ENCODE measurements around the gene MAPKAP1. TPM values are rescaled to one million over a fixed set of nuclear protein-coding genes. Genes with fewer than 3 reads are reported as not detected.
A peak's percentile ranks its signal among the peaks of the same experiment; 100 is the strongest.

MAPKAP1 gene
- total and polyA plus RNA-seq, 9 of the 15 experiments (the other 6 are each of a cell fraction or from before 2014, with no cell fraction given), result 2.6 to 82.1 (median 61.1) TPM

DNA sequence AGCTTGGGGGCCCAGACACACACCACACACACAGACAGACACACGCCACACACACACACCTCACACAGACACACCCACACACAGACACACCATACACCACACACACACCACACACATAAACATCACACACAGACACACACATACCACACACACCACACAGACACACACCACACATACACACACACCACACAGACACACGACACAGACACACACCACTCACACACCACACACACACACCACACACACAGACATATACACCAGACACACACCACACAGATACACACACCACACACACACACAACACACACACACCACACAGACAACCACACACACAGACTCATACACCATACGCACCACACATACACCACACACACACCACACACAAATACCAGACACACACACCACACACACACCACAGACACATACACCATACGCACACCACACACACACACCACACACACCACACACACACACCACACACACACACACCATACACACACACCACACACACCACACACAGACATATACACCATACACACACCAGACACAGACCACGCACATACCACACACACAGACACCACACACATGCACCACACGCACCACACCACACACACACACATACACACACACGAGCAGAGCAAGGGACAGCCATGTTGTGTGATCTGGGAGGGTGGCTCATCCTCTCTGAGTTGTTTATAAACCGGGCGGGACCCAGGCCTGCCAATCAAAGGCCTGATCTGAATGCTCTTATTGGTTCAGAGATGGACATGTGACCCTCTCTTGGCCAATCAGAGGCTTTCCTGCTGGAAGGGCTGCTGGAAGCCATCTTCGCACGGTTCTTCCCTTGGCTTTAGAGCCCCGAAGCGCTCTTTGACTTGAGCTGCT lies 297.1 kb downstream of the MAPKAP1 start (continued):
- TF ChIP-seq, protein P1, sequence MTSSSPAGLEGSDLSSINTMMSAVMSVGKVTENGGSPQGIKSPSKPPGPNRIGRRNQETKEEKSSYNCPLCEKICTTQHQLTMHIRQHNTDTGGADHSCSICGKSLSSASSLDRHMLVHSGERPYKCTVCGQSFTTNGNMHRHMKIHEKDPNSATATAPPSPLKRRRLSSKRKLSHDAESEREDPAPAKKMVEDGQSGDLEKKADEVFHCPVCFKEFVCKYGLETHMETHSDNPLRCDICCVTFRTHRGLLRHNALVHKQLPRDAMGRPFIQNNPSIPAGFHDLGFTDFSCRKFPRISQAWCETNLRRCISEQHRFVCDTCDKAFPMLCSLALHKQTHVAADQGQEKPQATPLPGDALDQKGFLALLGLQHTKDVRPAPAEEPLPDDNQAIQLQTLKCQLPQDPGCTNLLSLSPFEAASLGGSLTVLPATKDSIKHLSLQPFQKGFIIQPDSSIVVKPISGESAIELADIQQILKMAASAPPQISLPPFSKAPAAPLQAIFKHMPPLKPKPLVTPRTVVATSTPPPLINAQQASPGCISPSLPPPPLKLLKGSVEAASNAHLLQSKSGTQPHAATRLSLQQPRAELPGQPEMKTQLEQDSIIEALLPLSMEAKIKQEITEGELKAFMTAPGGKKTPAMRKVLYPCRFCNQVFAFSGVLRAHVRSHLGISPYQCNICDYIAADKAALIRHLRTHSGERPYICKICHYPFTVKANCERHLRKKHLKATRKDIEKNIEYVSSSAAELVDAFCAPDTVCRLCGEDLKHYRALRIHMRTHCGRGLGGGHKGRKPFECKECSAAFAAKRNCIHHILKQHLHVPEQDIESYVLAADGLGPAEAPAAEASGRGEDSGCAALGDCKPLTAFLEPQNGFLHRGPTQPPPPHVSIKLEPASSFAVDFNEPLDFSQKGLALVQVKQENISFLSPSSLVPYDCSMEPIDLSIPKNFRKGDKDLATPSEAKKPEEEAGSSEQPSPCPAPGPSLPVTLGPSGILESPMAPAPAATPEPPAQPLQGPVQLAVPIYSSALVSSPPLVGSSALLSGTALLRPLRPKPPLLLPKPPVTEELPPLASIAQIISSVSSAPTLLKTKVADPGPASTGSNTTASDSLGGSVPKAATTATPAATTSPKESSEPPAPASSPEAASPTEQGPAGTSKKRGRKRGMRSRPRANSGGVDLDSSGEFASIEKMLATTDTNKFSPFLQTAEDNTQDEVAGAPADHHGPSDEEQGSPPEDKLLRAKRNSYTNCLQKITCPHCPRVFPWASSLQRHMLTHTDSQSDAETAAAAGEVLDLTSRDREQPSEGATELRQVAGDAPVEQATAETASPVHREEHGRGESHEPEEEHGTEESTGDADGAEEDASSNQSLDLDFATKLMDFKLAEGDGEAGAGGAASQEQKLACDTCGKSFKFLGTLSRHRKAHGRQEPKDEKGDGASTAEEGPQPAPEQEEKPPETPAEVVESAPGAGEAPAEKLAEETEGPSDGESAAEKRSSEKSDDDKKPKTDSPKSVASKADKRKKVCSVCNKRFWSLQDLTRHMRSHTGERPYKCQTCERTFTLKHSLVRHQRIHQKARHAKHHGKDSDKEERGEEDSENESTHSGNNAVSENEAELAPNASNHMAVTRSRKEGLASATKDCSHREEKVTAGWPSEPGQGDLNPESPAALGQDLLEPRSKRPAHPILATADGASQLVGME (CRISPR knock-in tag; IDR thresholded peaks at IDR 0.05), result no peak
- TF ChIP-seq CREM (IDR thresholded peaks at IDR 0.05; ENCODE audit: low read depth) (no peak), ZSCAN32 (CRISPR knock-in tag; IDR thresholded peaks at IDR 0.05) (no peak), ZFP36 (IDR thresholded peaks at IDR 0.05; ENCODE audit: low read depth, low read length, partially characterized antibody) (no peak), ZFP30 (CRISPR knock-in tag; IDR thresholded peaks at IDR 0.05; ENCODE audit: borderline replicate concordance) (no peak), ZNF57 (CRISPR knock-in tag; IDR thresholded peaks at IDR 0.05) (no peak), ZNF24 (IDR thresholded peaks at IDR 0.05) (no peak), HDAC6 (IDR thresholded peaks at IDR 0.05; ENCODE audit: low read depth, low read length) (no peak), ATF1 (CRISPR knock-in tag; IDR thresholded peaks at IDR 0.05) (no peak), ATF1 (tag; IDR thresholded peaks at IDR 0.05) (no peak), TARDBP (IDR thresholded peaks at IDR 0.05) (no peak), EP400 (IDR thresholded peaks at IDR 0.05) (peak; percentile 54; the same call in 1 of the 2 replicates), HCFC1 (IDR thresholded peaks at IDR 0.05; ENCODE audit: low read depth, low read length) (no peak; the same call in 1 of the 2 replicates)
- TF ChIP-seq, protein P2, sequence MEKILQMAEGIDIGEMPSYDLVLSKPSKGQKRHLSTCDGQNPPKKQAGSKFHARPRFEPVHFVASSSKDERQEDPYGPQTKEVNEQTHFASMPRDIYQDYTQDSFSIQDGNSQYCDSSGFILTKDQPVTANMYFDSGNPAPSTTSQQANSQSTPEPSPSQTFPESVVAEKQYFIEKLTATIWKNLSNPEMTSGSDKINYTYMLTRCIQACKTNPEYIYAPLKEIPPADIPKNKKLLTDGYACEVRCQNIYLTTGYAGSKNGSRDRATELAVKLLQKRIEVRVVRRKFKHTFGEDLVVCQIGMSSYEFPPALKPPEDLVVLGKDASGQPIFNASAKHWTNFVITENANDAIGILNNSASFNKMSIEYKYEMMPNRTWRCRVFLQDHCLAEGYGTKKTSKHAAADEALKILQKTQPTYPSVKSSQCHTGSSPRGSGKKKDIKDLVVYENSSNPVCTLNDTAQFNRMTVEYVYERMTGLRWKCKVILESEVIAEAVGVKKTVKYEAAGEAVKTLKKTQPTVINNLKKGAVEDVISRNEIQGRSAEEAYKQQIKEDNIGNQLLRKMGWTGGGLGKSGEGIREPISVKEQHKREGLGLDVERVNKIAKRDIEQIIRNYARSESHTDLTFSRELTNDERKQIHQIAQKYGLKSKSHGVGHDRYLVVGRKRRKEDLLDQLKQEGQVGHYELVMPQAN (IDR thresholded peaks at IDR 0.05; ENCODE audit: borderline replicate concordance), result peak; percentile 81
- TF ChIP-seq, protein P3, sequence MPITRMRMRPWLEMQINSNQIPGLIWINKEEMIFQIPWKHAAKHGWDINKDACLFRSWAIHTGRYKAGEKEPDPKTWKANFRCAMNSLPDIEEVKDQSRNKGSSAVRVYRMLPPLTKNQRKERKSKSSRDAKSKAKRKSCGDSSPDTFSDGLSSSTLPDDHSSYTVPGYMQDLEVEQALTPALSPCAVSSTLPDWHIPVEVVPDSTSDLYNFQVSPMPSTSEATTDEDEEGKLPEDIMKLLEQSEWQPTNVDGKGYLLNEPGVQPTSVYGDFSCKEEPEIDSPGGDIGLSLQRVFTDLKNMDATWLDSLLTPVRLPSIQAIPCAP (CRISPR knock-in tag; IDR thresholded peaks at IDR 0.05; ENCODE audit: borderline replicate concordance), result no peak

Data from K562 (cell line).